H1 (cell line): Measurements from ENCODE around the gene MICA. TPM values are rescaled to one million over a fixed set of nuclear protein-coding genes. Genes with fewer than 3 reads are reported as not detected.

Source experiments
- CTCF ChIA-PET: fragments of 300-600 bp; sonication (Branson Sonifier 250); formaldehyde crosslinking; loops from one replicate; lab custom pipeline; 2021; ENCODE audit not compliant: partially characterized antibody; lab: Charles Lee
- POLR2A ChIA-PET: fragments of 300-600 bp; sonication (Branson Sonifier 250); formaldehyde crosslinking; loops from one replicate; lab custom pipeline; 2021; ENCODE audit warnings: inconsistent platforms; ENCODE audit not compliant: partially characterized antibody; lab: Charles Lee
- DNase-seq, 2 experiments: peaks; one replicate each; pipeline versions ENCODE4 v3.0.0 to v3.0.0-alpha.2; 2010 to 2022; ENCODE audit warnings: low spot score in 2 of 2, low read depth in 1 of 2, mixed read lengths in 1 of 2
- FAIRE-seq: peaks from 2 replicates; lab custom pipeline; 2011; peaks lifted over from hg19 to GRCh38; lab: Jason Lieb, UNC
- H2AFZ ChIP-seq: 2 replicates; pipeline ENCODE4 v1.8.1; 2012; ENCODE audit warnings: low read length, inconsistent platforms
- H2AK5ac ChIP-seq: 2 replicates; pipeline ENCODE4 v1.6.1; 2013; ENCODE audit warnings: low read depth, low read length
- H2BK120ac ChIP-seq: replicated peaks from 2 replicates; pipeline ENCODE3; 2013; ENCODE audit warnings: low read depth, low read length, inconsistent platforms
- H2BK12ac ChIP-seq: 2 replicates; pipeline ENCODE4 v1.6.1; 2013; ENCODE audit warnings: low read depth, low read length
- H2BK15ac ChIP-seq: 2 replicates; pipeline ENCODE4 v1.6.1; 2013; ENCODE audit warnings: low read length
- H2BK20ac ChIP-seq: 2 replicates; pipeline ENCODE4 v1.6.1; 2013; ENCODE audit warnings: low read length
- H2BK5ac ChIP-seq: 2 replicates; pipeline ENCODE4 v1.6.1; 2013; ENCODE audit warnings: low read depth, low read length
- H3K14ac ChIP-seq: 2 replicates; pipeline ENCODE4 v1.6.1; 2013; ENCODE audit warnings: inconsistent platforms; ENCODE audit not compliant: insufficient read length
- H3K18ac ChIP-seq: 2 replicates; pipeline ENCODE4 v1.6.1; 2013; ENCODE audit warnings: low read length; ENCODE audit errors: extremely low read depth
- H3K23ac ChIP-seq: 2 replicates; pipeline ENCODE4 v1.6.1; 2013; ENCODE audit warnings: inconsistent platforms; ENCODE audit not compliant: insufficient read length
- H3K23me2 ChIP-seq: 2 replicates; pipeline ENCODE4 v1.6.1; 2013; ENCODE audit warnings: low read depth, low read length
- H3K27ac ChIP-seq: 2 replicates; pipeline ENCODE4 v1.6.1; 2011; ENCODE audit warnings: low read depth, low read length, inconsistent platforms
- H3K27me3 ChIP-seq, 4 experiments: replicated peaks in 1 of 4; 1 replicate in 1 of 4; 2 replicates in 3 of 4; pipeline versions ENCODE4 v1.6.1 to v1.8.1; 2011 to 2013; ENCODE audit warnings: low read length in 3 of 4, mild to moderate bottlenecking in 3 of 4, inconsistent platforms in 2 of 4, mixed read lengths in 2 of 4, moderate library complexity in 1 of 4; ENCODE audit not compliant: control insufficient read depth in 3 of 4, insufficient read depth in 3 of 4; ENCODE audit errors: extremely low read depth in 1 of 4
- H3K36me3 ChIP-seq, 4 experiments: 2 replicates each; pipeline versions ENCODE4 v1.6.1 to v1.8.1; 2011 to 2013; ENCODE audit warnings: mild to moderate bottlenecking in 4 of 4, low read length in 3 of 4, moderate library complexity in 2 of 4, control low read depth in 1 of 4, inconsistent platforms in 1 of 4; ENCODE audit not compliant: insufficient read depth in 4 of 4, control insufficient read depth in 2 of 4
- H3K4ac ChIP-seq: replicated peaks from 2 replicates; pipeline ENCODE3; 2013; ENCODE audit warnings: low read length, low read depth, mixed read lengths, inconsistent platforms; ENCODE audit not compliant: insufficient read length
- H3K4me1 ChIP-seq, 4 experiments: replicated peaks in 1 of 4; 1 replicate in 1 of 4; 2 replicates in 3 of 4; pipeline versions ENCODE4 v1.6.1 to v1.8.1; 2011 to 2013; ENCODE audit warnings: low read length in 3 of 4, inconsistent platforms in 2 of 4, mixed read lengths in 1 of 4; ENCODE audit not compliant: insufficient read depth in 4 of 4, control insufficient read depth in 3 of 4
- H3K4me2 ChIP-seq, 2 experiments: 2 replicates each; pipeline versions ENCODE4 v1.6.1 to v1.8.1; 2011 to 2013; ENCODE audit warnings: low read depth in 2 of 2, low read length in 2 of 2, control low read depth in 1 of 2, inconsistent platforms in 1 of 2, mild to moderate bottlenecking in 1 of 2; ENCODE audit not compliant: insufficient read depth in 1 of 2
- H3K4me3 ChIP-seq, 4 experiments: fragments of 200-600, 300-600 bp in 1 of 4; sonication (generic), shearing (Covaris generic), sonication (Bioruptor Twin) in 1 of 4; 2 replicates each; pipeline versions ENCODE4 v1.5.1 to v1.8.1; 2011 to 2016; ENCODE audit warnings: low read length in 4 of 4, low read depth in 3 of 4, control low read depth in 2 of 4, inconsistent platforms in 2 of 4, mild to moderate bottlenecking in 2 of 4, mixed read lengths in 1 of 4, moderate library complexity in 1 of 4; ENCODE audit not compliant: insufficient read depth in 2 of 4; ENCODE audit errors: extremely low read depth in 1 of 4
- H3K56ac ChIP-seq: replicated peaks from 2 replicates; pipeline ENCODE3; 2013; ENCODE audit warnings: low read depth, mild to moderate bottlenecking, mixed read lengths, low read length, inconsistent platforms; ENCODE audit not compliant: insufficient read length
- H3K79me1 ChIP-seq: 2 replicates; pipeline ENCODE4 v1.6.1; 2013; ENCODE audit warnings: low read depth, low read length, control low read depth
- H3K79me2 ChIP-seq, 2 experiments: 2 replicates each; pipeline versions ENCODE4 v1.6.1 to v1.8.1; 2012 to 2013; ENCODE audit warnings: low read length in 2 of 2, mild to moderate bottlenecking in 2 of 2, inconsistent platforms in 1 of 2; ENCODE audit not compliant: insufficient read depth in 2 of 2, control insufficient read depth in 1 of 2
- H3K9ac ChIP-seq, 4 experiments: replicated peaks in 1 of 4; 1 replicate in 1 of 4; 2 replicates in 3 of 4; pipeline versions ENCODE4 v1.6.1 to v1.8.1; 2011 to 2013; ENCODE audit warnings: low read depth in 3 of 4, low read length in 3 of 4, control low read depth in 2 of 4, mild to moderate bottlenecking in 2 of 4, moderate library complexity in 2 of 4, inconsistent platforms in 1 of 4; ENCODE audit errors: extremely low read depth in 1 of 4
- H3K9me3 ChIP-seq, 2 experiments: 2 replicates each; pipeline versions ENCODE4 v1.6.1 to v1.8.1; 2012 to 2013; ENCODE audit warnings: mild to moderate bottlenecking in 2 of 2, moderate library complexity in 2 of 2, control low read depth in 1 of 2, inconsistent platforms in 1 of 2, low read depth in 1 of 2, low read length in 1 of 2, mixed read lengths in 1 of 2; ENCODE audit not compliant: insufficient read depth in 2 of 2
- H4K20me1 ChIP-seq, 2 experiments: replicated peaks in 1 of 2; 2 replicates each; pipeline versions ENCODE3 to v1.8.1; 2011 to 2013; ENCODE audit warnings: inconsistent platforms in 2 of 2, low read length in 2 of 2, mild to moderate bottlenecking in 1 of 2; ENCODE audit not compliant: insufficient read depth in 2 of 2, control insufficient read depth in 1 of 2
- H4K5ac ChIP-seq: 2 replicates; pipeline ENCODE4 v1.6.1; 2013; ENCODE audit warnings: low read length, low read depth, mixed read lengths, inconsistent platforms; ENCODE audit not compliant: insufficient read length
- H4K8ac ChIP-seq: 2 replicates; pipeline ENCODE4 v1.8.0; 2013; ENCODE audit warnings: mild to moderate bottlenecking, moderate library complexity, low read length, inconsistent platforms; ENCODE audit not compliant: insufficient read depth; ENCODE audit errors: extremely low read depth
- H4K91ac ChIP-seq: replicated peaks from 2 replicates; pipeline ENCODE3; 2013; ENCODE audit warnings: low read length, mixed read lengths, inconsistent platforms; ENCODE audit not compliant: insufficient read length
- CBX5 ChIP-seq: fragments of 300-800, 300-1000 bp; sonication (generic); IDR thresholded peaks from 2 replicates; pipeline ENCODE4 v1.7.1; 2016; ENCODE audit warnings: antibody characterized with exemption, low read length, low read depth
- CHD2 ChIP-seq: IDR thresholded peaks from 2 replicates; pipeline ENCODE4 v1.6.1; 2012; ENCODE audit warnings: low read length, improper control_type of control experiment
- HDAC6 ChIP-seq: IDR thresholded peaks from one replicate; pipeline ENCODE4 v1.7.1; 2012; ENCODE audit warnings: low read depth, mild to moderate bottlenecking, inconsistent platforms, low read length, moderate library complexity
- KDM4A ChIP-seq: IDR thresholded peaks from one replicate; pipeline ENCODE4 v1.7.1; 2012; ENCODE audit warnings: low read depth, mild to moderate bottlenecking, moderate library complexity, low read length, inconsistent platforms; ENCODE audit not compliant: severe bottlenecking
- PHF8 ChIP-seq: fragments of 200-600 bp; sonication (generic); conservative IDR thresholded peaks from 2 replicates; pipeline ENCODE4 v1.7.1; 2012; ENCODE audit warnings: low read depth, mild to moderate bottlenecking, inconsistent platforms, low read length, moderate library complexity
- POLR2AphosphoS5 ChIP-seq: IDR thresholded peaks from 2 replicates; pipeline ENCODE4 v1.6.1; 2011; ENCODE audit warnings: low read depth, low read length
- RFX5 ChIP-seq: IDR thresholded peaks from 2 replicates; pipeline ENCODE4 v1.6.1; 2011; ENCODE audit warnings: low read depth, low read length, improper control_type of control experiment, borderline replicate concordance
- SP1 ChIP-seq: IDR thresholded peaks from 2 replicates; pipeline ENCODE4 v1.6.1; 2011; ENCODE audit warnings: low read depth, low read length
- TAF1 ChIP-seq: IDR thresholded peaks from 2 replicates; pipeline ENCODE4 v1.6.1; 2011; ENCODE audit warnings: mild to moderate bottlenecking, low read depth, low read length
- TAF7 ChIP-seq: optimal IDR thresholded peaks from 2 replicates; pipeline ENCODE3; 2011; ENCODE audit warnings: low read depth, mild to moderate bottlenecking, inconsistent platforms, low read length, moderate library complexity, borderline replicate concordance
- TBP ChIP-seq: IDR thresholded peaks from 2 replicates; pipeline ENCODE4 v1.6.1; 2011; ENCODE audit warnings: low read depth, low read length, improper control_type of control experiment
- WGBS, 2 experiments: shearing (Covaris generic) in 1 of 2; methylation state at CpG; one replicate each; pipeline versions ENCODE4 v1.1.6 to v1.1.7; 2013 to 2015; ENCODE audit warnings: low lambda C conversion rate in 2 of 2, mixed read lengths in 2 of 2, inconsistent platforms in 1 of 2, low coverage in 1 of 2, missing lambda C conversion rate in 1 of 2; ENCODE audit not compliant: insufficient replicate concordance in 2 of 2, insufficient coverage in 1 of 2, insufficient read length in 1 of 2; ENCODE audit errors: extremely low coverage in 1 of 2, missing lambda C conversion rate in 1 of 2; 5-methylcytosine and 5-hydroxymethylcytosine counted together
- polyA plus RNA-seq, 7 experiments: library from polyadenylated mRNA; depleted of rRNA in 3 of 7; stranded (reverse) in 5 of 7; unstranded in 2 of 7; fragments of >200 nt in 5 of 7; fragments of 200-250 nt in 2 of 7; gene quantifications; 1 replicate in 5 of 7; 2 replicates in 1 of 7; 4 replicates in 1 of 7; pipeline versions ENCODE4 v1.2.1 to v1.2.3, GENCODE V29; 2011 to 2013; ENCODE audit warnings: missing spikeins in 2 of 7, mixed read lengths in 2 of 7
- total RNA-seq: library from RNA; stranded (reverse); fragmentation: NEBNext Ultra II Directional; extraction: Animal tissue kit (Norgen Biotek cat#: 25700); gene quantifications from 2 replicates; pipeline ENCODE4 v1.2.1, GENCODE V29; 2021

The MICA gene
- total and polyA plus RNA-seq, 2 of the 8 experiments (the other 6 are each of a cell fraction or from before 2014, with no cell fraction given): 12.5 to 16.3 TPM

DNA sequence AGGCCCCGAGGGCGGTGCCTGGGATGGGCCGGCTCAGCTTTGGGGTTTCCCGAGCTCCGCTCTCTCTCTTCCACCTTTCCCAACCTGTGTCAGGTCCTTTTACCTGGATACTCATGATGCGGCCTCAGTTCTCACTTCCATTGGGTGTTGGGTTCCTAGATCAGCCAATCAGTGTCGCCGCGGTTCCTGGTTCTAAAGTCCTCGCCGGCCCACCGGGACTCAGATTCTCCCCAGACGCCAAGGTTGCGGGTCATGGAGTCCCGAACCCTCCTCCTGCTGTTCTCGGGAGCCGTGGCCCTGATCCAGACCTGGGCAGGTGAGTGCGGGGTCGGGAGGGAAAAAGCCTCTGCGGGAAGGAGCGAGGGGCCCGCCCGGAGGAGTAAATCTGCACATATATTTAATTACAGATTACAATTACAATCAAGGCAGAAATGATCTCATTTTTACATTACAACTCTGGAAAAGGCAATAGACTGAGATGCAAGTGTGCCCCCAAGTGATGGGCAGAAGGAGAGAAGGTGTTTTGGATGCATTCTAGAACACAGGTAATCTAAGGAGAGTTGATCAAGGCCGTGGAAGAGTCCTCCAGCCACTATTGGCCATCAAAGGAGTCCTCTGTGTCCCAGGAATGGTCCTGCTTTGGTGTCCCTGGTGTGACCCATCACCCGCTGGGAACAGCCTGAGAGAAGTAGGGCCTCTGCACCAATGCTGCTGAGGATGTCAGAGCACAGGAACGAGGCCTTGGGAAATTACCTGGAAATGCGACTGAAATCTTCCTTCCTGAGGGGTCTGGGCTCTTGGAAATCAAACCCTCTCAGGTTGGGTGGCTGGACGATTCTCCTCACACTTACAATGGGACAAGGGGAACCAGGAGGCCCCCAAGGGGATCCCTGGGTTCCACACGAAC lies 59.8 kb downstream of the MICA start:
- POLR2A ChIA-PET: interaction anchor here (0.6 to 2.1 kb wide), 14 partner anchors 8 to 217 kb away, joined by 3 to 11 read pairs (median 4); partner anchors contain the start of gene DDX39B
- Histone ChIP-seq H4K20me1 (no peaks in the 10 kb centered on the region), H3K27me3 (peaks cover 0 to 12% (median 0%) of the 10 kb centered on the region in 4 experiments; a peak in 3 of 7 replicates), H3K18ac (no peak overlapping the region; the same call in 1 of the 2 replicates), H3K23me2 (no peaks in the 10 kb centered on the region), H3K27ac (no peak overlapping the region), H2BK12ac (no peak overlapping the region), H2AK5ac (no peak overlapping the region), H3K36me3 (no peaks in the 10 kb centered on the region), H4K91ac (no peak overlapping the region), H2BK120ac (no peak overlapping the region), H2BK5ac (no peak overlapping the region), H3K23ac (no peak overlapping the region), H3K4me3 (peak overlapping the region; percentile 19 to 61 (median 21); a peak in 6 of 8 replicates), H3K4ac (no peak overlapping the region), H3K9me3 (no peaks in the 10 kb centered on the region), H3K4me2 (peak overlapping the region; percentile 63 to 64), H2AFZ (peak overlapping the region; percentile 98), H3K14ac (no peak overlapping the region), H2BK20ac (no peak overlapping the region), H3K79me2 (no peaks in the 10 kb centered on the region), H2BK15ac (no peak overlapping the region), H3K9ac (peak overlapping the region in 1 of 4 experiments; percentile 15; a peak in 2 of 7 replicates), H3K79me1 (no peaks in the 10 kb centered on the region), H3K4me1 (peaks cover 0 to 2% (median 0%) of the 10 kb centered on the region in 4 experiments; a peak in 1 of 7 replicates), H4K8ac (no peak overlapping the region), H4K5ac (no peak overlapping the region), H3K56ac (no peak overlapping the region)
- DNase-seq (peak; percentile 72 to 97), FAIRE-seq (peak; percentile 36)
- 28% methylated on average over 29 of the region's 29 CpGs; no CpG with 5 or more reads in 1 of the 2 experiments for WGBS, 2 experiments
- CTCF ChIA-PET: interaction anchor here (1.1 to 1.8 kb wide), 4 partner anchors 8 to 21 kb away, joined by 3 to 10 read pairs (median 4); no protein-coding TSS in a partner anchor
- TF ChIP-seq SP1: peak; percentile 89
- TF ChIP-seq CHD2: peak; percentile 73
- TF ChIP-seq KDM4A: peak; percentile 17
- no peak for TF ChIP-seq CBX5
- peak; percentile 93 for TF ChIP-seq TAF1
- TF ChIP-seq POLR2AphosphoS5: peak; percentile 81
- peak; percentile 99 for TF ChIP-seq RFX5
- peak; percentile 89 for TF ChIP-seq TAF7
- TF ChIP-seq PHF8: peak; percentile 60
- no peak for TF ChIP-seq HDAC6
- peak; percentile 93 for TF ChIP-seq TBP
